ENCODE results near the gene SMYD1.

SMYD1 gene

GRCh38 chr2:88090446-88091283, 23.0 kb downstream of the SMYD1 start:
- DNase-seq: no peak

GRCh38 chr2:88091943-88092342, 24.3 kb downstream of the SMYD1 start:
- no peak for DNase-seq

GRCh38 chr2:88092773-88093172, 25.1 kb downstream of the SMYD1 start:
- no peak for DNase-seq

GRCh38 chr2:88095022-88095421, 27.4 kb downstream of the SMYD1 start:
- DNase-seq: no peak

GRCh38 chr2:88096708-88097107, 29.1 kb downstream of the SMYD1 start:
- DNase-seq: no peak

GRCh38 chr2:88097192-88097591, 29.6 kb downstream of the SMYD1 start:
- no peak for DNase-seq

GRCh38 chr2:88097891-88098557, 30.4 kb downstream of the SMYD1 start:
- no peak for DNase-seq

GRCh38 chr2:88098558-88098900, 30.9 kb downstream of the SMYD1 start:
- DNase-seq: no peak

GRCh38 chr2:88099798-88100488, 32.3 kb downstream of the SMYD1 start:
- no peak for DNase-seq

- DNase-seq: no peak
Measured at GRCh38 chr2:88100489-88100858, 32.8 kb downstream of the SMYD1 start.

- DNase-seq: no peak
Measured at GRCh38 chr2:88108796-88109195, 41.2 kb downstream of the SMYD1 start.

- DNase-seq: no peak
Measured at GRCh38 chr2:88110830-88111229, 43.2 kb downstream of the SMYD1 start.

- DNase-seq: no peak
Measured at GRCh38 chr2:88113069-88113468, 45.4 kb downstream of the SMYD1 start.

GRCh38 chr2:88114889-88115288, 47.3 kb downstream of the SMYD1 start:
- no peak for DNase-seq

- no peak for DNase-seq
Measured at GRCh38 chr2:88115825-88116518, 48.3 kb downstream of the SMYD1 start.

GRCh38 chr2:88116669-88117432, 49.2 kb downstream of the SMYD1 start:
- no peak for DNase-seq

GRCh38 chr2:88117973-88118372, 50.3 kb downstream of the SMYD1 start:
- DNase-seq: no peak

GRCh38 chr2:88121678-88122077, 54.1 kb downstream of the SMYD1 start:
- no peak for DNase-seq

- no peak for DNase-seq
Measured at GRCh38 chr2:88122141-88122884, 54.7 kb downstream of the SMYD1 start.

- DNase-seq: no peak
Measured at GRCh38 chr2:88123164-88123974, 55.7 kb downstream of the SMYD1 start.

Data from activated CD4-positive, CD25-positive, alpha-beta regulatory T cell (primary cell).